HG03460 (cell line): ENCODE measurements around the gene GALNT2.

Experiments
- ATAC-seq: cut with Tn5 transposase; IDR thresholded peaks from one replicate; pipeline ENCODE4 v1.9.1; 2021; ENCODE audit not compliant: unreplicated experiment

Gene GALNT2

DNA sequence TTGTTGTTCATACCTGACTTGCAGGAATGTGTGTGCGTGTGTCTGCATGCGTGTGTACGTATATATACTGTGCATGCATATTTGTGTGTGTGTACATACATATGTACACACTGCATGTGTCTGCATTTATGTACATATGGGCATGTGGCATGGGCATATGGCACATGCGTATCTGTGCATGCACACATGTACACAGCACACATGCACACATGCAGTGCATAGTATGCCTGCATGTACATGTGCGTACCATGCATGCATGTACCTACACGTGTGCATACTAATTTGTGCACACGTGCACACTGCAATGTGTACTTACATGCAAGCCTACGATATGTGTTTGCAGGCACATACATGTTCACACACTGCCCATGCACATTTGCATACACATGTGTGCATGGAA lies 43.9 kb downstream of the GALNT2 start:
- ATAC-seq, result no peak

GRCh38 chr1:230112131-230112701 lies 45.2 kb downstream of the GALNT2 start:
- ATAC-seq, result no peak

GRCh38 chr1:230112782-230113181 lies 45.7 kb downstream of the GALNT2 start:
- ATAC-seq, result no peak

- no peak for ATAC-seq
These were observed 46.2 kb downstream of the GALNT2 start for GRCh38 chr1:230113235-230113592.

- no peak for ATAC-seq
These were observed 46.7 kb downstream of the GALNT2 start for GRCh38 chr1:230113593-230114236.

DNA sequence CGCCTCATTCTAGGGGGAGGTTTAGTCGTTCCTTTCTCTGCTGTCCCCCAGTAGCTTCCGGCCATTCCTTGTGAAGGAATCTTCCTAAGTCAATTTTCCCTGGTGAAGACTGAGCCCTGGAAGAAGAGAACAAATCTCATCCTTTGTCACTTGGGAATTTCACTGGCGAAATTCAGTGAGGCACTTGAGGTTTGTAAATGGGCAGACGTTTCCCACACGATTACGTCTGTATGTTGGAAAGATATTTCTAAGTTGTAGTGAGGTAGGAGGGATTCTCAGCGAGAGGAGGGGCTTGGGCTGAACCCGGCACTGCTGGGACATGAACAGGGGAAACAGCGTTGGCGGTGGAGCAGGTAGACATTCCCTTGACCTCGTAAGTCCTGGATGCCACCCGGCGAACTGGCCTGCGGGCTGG lies 47.2 kb downstream of the GALNT2 start:
- ATAC-seq, result no peak

- ATAC-seq, result no peak
These were observed 50.7 kb downstream of the GALNT2 start for GRCh38 chr1:230117694-230118093.

DNA sequence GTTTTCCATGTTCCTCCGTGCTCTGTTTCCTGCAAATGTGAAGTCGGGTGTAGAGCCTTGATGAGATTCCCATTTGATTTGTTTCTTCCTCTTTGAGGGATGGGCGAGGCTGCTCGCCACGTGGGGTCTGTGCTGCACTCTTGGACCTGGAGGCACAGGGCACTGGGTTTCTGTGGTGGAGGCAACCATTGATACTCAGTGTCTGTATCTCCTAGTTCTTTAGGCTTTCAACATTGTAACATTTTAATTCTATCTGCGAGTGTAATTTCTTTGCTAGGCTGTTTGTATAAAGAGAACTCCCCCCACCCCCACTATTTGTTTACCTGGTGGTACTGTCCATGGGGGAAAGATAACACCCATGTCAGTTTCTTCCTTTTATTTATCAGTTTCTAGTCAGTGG lies 52.3 kb downstream of the GALNT2 start:
- no peak for ATAC-seq

DNA sequence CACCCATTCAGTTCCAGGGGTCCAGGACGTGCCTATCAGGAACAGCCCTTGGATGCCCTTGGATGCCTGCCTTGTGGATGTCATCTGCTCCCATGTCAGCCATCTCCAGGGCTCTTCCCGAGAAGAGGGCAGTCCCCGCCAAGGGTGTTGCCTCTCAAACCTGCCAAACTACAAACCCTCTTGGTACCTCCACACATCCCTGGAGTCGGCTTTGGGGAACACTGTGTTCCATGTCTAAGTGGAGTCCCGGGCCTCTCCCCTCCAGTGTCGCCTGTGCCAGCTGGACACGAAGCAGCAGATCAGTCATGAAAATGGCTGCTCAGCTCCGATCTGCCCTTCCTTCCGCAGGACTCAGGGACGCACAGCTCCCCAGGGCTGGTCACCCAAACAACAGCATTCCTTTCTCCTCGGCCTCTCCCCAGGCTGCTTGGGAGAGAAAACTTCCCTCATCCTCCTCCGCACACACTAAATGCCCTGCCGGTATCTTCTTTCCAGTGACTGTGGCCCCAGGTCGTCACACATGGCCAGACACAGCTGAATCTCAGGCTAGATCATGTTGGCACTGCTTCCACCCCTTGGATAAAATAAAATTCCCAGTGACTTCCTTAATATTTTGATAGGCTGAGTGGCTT lies 53.4 kb downstream of the GALNT2 start:
- ATAC-seq, result no peak

- ATAC-seq, result no peak
These were observed 53.9 kb downstream of the GALNT2 start for GRCh38 chr1:230120921-230121381.

GRCh38 chr1:230121950-230122349 lies 54.9 kb downstream of the GALNT2 start:
- no peak for ATAC-seq

DNA sequence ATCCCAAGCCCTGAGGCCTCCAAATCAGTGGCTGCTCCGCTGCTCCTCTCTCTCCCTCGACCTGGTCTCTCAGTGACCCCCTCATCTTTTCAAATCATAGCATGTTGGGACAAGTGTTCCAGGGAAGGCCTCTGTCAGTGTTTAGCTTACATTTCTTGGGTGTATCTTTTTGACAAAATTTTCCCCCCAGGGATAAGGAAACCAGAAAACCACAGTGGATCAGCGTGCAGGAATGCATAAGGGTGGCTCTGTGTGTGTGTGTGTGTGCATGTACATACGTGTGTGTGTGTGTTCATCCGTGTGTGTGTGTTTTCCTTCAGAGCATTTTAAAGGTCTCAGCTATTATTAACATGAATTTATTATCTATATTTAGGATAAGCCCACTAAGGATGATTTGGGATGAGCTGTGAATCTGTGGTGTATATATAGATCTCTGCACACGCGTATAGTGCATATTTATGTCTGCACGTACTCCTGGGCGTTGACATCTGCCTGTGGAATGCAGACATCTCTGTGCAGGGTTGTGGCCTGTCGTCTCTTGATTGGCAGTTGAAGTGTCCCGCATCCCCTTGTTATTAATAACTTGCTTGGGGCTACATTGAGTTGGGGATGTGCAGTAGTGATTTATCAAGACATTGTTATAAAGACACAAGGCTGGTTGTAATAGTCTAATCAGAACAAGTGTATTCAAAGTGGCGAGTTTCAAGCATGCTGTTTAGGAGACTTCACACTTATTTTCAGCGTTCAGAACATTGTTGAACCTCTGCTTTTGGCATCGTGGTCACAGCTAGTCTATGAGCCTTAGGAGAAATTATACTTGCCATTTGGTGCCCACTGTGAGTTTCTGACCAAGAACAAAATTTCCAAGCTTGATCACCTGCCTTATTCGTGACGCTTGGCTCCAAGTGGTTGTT lies 55.6 kb downstream of the GALNT2 start:
- no peak for ATAC-seq

GRCh38 chr1:230123280-230124185 lies 56.5 kb downstream of the GALNT2 start:
- ATAC-seq, result peak; percentile 75

DNA sequence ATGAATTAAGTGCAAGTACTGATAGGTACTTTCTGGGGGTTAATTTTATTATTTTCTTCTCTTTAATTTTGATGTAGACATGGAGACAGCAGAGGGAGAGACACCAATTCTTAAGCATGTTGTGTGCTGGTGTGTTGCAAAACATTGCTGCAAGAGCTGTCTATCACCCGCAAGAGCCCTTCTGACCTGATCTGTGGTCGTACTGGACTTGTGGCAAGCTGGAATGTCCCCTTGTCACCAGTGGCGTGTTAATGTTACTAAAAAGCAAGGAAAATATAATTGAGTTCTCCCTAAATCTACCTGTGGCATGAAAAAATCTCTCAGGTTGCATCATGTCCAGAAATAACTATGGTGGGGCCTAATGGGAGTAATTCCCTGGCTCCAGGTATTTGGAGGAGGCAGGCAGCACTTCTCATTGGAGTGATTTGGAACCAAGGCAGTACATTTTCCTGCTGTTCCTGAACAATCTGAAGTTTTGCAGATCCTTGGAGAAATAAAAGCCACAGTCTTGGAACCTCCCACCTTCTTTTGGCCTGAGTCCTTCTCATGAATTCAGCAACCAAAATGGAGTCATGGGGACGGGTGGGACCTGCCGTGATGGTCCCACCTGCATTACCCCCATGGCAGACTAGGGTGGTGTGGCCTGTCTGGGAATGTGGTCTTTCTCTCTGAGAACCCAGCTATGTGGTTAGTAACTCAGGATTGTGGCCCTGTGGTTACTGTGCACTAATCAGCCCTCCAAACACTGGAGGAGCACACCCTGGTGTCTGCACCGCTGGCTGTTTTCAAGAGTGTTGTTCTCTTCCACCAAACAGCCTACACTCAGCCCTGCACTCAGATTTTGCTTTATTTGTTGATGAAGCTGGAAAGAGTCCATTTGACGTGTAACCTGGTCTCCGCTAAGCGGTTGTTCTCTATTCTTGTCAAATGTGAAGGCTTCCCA lies 57.4 kb downstream of the GALNT2 start:
- ATAC-seq, result no peak

GRCh38 chr1:230125141-230125540 lies 58.1 kb downstream of the GALNT2 start:
- no peak for ATAC-seq

DNA sequence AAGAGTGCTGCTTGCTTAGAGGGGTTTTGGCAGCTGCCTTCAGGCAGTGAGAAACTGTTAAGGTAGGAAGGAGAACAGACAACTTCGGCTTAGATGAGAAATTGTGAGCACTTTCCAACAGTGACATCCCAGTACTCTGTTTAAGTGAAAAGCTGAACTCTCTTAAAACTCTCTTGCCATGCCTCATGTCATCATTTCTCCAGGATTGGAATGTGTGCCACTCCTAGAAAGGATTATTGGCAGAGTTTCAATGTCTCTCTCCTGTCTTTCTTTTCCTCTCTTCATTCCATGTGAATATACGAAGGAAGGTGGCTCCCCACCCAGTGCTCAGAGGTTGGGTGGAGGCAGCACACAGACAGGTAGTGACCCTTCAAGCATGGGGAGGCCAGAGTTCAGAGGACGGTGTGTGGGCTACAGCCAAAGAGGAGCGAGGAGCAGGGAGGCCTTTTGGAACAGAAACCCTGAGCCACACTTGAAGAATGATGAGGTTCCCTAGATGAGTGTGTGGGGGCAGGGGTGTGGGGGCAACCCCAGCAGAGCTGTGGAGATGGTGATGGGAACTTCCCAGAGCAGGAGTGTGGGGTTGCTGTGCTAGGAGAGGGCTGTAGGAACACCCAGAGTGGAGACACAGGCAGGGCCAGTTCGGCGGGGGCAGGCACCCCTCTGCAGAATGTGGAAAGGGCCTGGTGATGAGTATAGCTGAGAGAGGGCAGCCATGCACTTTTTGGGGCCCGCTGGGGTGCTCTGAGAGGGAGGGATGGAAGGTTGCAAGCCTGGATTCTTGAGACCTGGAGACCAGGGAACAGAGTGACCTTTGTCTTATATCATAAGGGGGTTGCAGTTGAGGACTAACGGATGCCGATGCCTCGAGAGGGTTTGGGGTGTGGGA lies 58.8 kb downstream of the GALNT2 start:
- no peak for ATAC-seq

- ATAC-seq, result no peak
These were observed 59.6 kb downstream of the GALNT2 start for GRCh38 chr1:230126529-230127104.
